PC-9 (cell line): Measurements from ENCODE around the gene PCP4.

Source experiments
- CTCF ChIP-seq: fragments of 200-600 bp; sonication (generic); conservative IDR thresholded peaks from 2 replicates; pipeline ENCODE4 v1.6.1; 2017; ENCODE audit warnings: mixed run types, antibody characterized with exemption, mild to moderate bottlenecking, moderate library complexity
- EZH2 ChIP-seq: fragments of 200-600 bp; sonication (generic); IDR thresholded peaks from 2 replicates; pipeline ENCODE4 v1.8.0; 2017; ENCODE audit warnings: antibody characterized with exemption, low read depth

DNA sequence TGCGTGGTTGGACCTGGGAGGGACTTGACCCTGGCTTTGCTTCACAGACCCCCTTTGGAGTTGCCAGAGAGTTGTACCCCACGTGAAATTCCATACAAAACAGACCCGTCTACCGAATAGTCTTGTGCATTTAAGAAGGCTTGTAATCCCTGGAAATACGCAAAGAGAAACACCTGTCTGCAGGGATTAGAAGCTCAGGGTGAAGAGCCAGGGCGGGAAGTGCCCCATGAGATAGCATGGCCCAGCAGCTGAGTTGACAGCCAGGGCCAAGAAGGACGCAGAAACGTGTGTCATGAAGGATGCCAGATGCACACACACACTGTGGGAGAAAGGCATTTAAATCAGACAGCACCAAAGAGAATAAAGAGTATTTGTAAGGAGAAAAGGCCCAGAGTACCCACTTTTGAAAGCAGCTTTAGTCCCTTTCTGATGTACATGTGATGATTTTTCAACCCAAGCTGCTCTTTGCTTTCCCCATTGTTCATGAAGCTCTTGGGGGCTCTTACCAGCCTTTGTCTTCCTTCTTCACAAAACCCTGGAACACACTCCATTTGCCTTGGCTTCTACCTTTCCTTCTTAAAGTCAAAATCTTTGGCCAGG is 46.6 kb downstream of the PCP4 start:
- TF ChIP-seq CTCF (no peak), EZH2 (no peak)
